ENCODE data around the gene SLC4A8. TPM values are rescaled to one million over a fixed set of nuclear protein-coding genes. Genes with fewer than 3 reads are reported as not detected.

The SLC4A8 gene
- total and polyA plus RNA-seq, 2 donors (not counting 3 experiments of a cell fraction or from before 2014, with no cell fraction given), result 4.7 to 9.7 TPM

DNA sequence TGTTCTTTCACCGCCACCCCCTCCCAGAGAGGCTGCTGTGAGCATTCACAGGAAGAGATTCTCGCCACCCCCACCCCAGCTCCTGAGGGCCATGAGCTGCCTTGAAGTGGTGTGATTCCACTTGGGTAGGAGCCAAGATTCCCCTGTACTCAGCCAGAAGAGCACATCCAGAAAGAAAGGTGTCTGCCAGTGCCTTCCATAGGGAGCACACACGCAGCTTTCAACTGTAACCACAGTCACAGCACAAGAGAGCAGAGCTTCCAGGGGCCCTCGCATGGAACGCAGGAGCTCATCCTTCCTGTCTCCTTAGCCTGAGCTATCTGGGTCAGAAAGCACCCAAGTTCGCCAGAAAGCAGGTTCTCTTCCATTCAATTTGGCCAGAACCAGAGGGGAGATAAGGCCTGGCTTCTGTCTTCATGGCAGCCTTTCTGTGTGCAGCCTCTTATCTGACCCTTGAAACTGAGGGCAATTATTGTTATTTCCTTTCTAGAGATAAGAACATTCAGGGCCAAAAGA lies 99.8 kb downstream of the SLC4A8 start:
- H3K9me3 ChIP-seq (replicated peaks; ENCODE audit: control insufficient read depth, insufficient read depth, low read length), result no peaks in the 10 kb centered on the region
- no peaks in the 10 kb centered on the region for H4K20me1 ChIP-seq (replicated peaks; ENCODE audit: control insufficient read depth, extremely low read depth, insufficient read depth, low read length)
- H3K4me3 ChIP-seq (replicated peaks in 1 of 3; ENCODE audit: insufficient read depth in 1 of 3, low read depth in 1 of 3, low read length in 3 of 3), result no peak overlapping the region
- TF ChIP-seq POLR2AphosphoS5 (IDR thresholded peaks at IDR 0.05; ENCODE audit: insufficient read depth, low read depth, low read length) (no peak), MAX (IDR thresholded peaks at IDR 0.05; ENCODE audit: insufficient read depth, insufficient read length) (no peak)
- intact Hi-C loops (cut with micrococcal nuclease) (no loop called here), dilution Hi-C loops (cut with MboI; ENCODE audit: extremely low pct_ligation_motif_present, low sequenced_read_pairs) (no loop called here)
- peaks cover 0 to 7% of the 10 kb centered on the region in 2 experiments for H3K27me3 ChIP-seq (ENCODE audit: control insufficient read depth in 2 of 2, insufficient read depth in 2 of 2, low read length in 2 of 2)
- H3K4me1 ChIP-seq (ENCODE audit: control insufficient read depth, extremely low read depth, insufficient read depth, low read length), result no peaks in the 10 kb centered on the region
- H3K4me2 ChIP-seq (ENCODE audit: insufficient read depth, low read length), result no peak overlapping the region
- no peaks in the 10 kb centered on the region for H3K9me1 ChIP-seq (replicated peaks; ENCODE audit: control insufficient read depth, extremely low read depth, insufficient read depth, low read length)
- ChIA-PET CTCF (interaction anchor here (0.6 to 2.1 kb wide), 3 partner anchors 8 to 871 kb away, joined by 3 to 7 read pairs (median 4); no protein-coding TSS in a partner anchor), POLR2A (no interaction called here)
- DNase-seq (ENCODE audit: low read depth, low spot score) (no peak), FAIRE-seq (no peak)
- no peak overlapping the region for H2AFZ ChIP-seq (ENCODE audit: low read depth, low read length)
- H3K79me2 ChIP-seq (ENCODE audit: control insufficient read depth, insufficient read depth, low read length), result no peaks in the 10 kb centered on the region
- no TSS peak for BruUV-seq (replicated peaks)
- no peaks in the 10 kb centered on the region for H3K36me3 ChIP-seq (ENCODE audit: control insufficient read depth in 2 of 2, extremely low read depth in 1 of 2, insufficient read depth in 2 of 2, low read length in 2 of 2)
- no peak overlapping the region for H3K9ac ChIP-seq (replicated peaks; ENCODE audit: extremely low read depth, insufficient read depth, low read length)
- H3K27ac ChIP-seq (ENCODE audit: insufficient read depth, low read depth, low read length), result no peak overlapping the region

- POLR2A ChIA-PET, result no interaction called here
- DNase-seq (ENCODE audit: low read depth, low spot score) (no peak), FAIRE-seq (no peak)
- no TSS peak for BruUV-seq (replicated peaks)
- no peak overlapping the region for H3K4me3 ChIP-seq (replicated peaks in 1 of 3; ENCODE audit: insufficient read depth in 1 of 3, low read depth in 1 of 3, low read length in 3 of 3)
- H3K79me2 ChIP-seq (ENCODE audit: control insufficient read depth, insufficient read depth, low read length), result no peaks in the 10 kb centered on the region
- H3K27ac ChIP-seq (ENCODE audit: insufficient read depth, low read depth, low read length), result no peak overlapping the region
- H3K9me1 ChIP-seq (replicated peaks; ENCODE audit: control insufficient read depth, extremely low read depth, insufficient read depth, low read length), result no peaks in the 10 kb centered on the region
- intact Hi-C loops (cut with micrococcal nuclease), result no loop called here
- H4K20me1 ChIP-seq (replicated peaks; ENCODE audit: control insufficient read depth, extremely low read depth, insufficient read depth, low read length), result no peaks in the 10 kb centered on the region
- peaks cover 0 to 7% of the 10 kb centered on the region in 2 experiments for H3K27me3 ChIP-seq (ENCODE audit: control insufficient read depth in 2 of 2, insufficient read depth in 2 of 2, low read length in 2 of 2)
- TF ChIP-seq CTCF (IDR thresholded peaks at IDR 0.05; ENCODE audit: extremely low read depth in 1 of 2, insufficient read depth in 1 of 2, low read depth in 1 of 2, low read length in 2 of 2) (no peak), JUN (IDR thresholded peaks at IDR 0.05; ENCODE audit: borderline replicate concordance, insufficient read depth, insufficient read length, low read depth) (no peak), POLR2A (IDR thresholded peaks at IDR 0.05; ENCODE audit: low read depth, low read length) (no peak), FOS (IDR thresholded peaks at IDR 0.05; ENCODE audit: borderline replicate concordance, insufficient read depth, low read length) (no peak), MAX (IDR thresholded peaks at IDR 0.05; ENCODE audit: insufficient read depth, insufficient read length) (no peak), EZH2 (IDR thresholded peaks at IDR 0.05; ENCODE audit: borderline replicate concordance, low read depth, low read length, severe bottlenecking) (no peak), GATA2 (IDR thresholded peaks at IDR 0.05; ENCODE audit: insufficient read depth, insufficient read length, low read depth, low read length) (no peak), MYC (IDR thresholded peaks at IDR 0.05; ENCODE audit: low read depth, low read length) (no peak), POLR2AphosphoS5 (IDR thresholded peaks at IDR 0.05; ENCODE audit: insufficient read depth, low read depth, low read length) (no peak)
- H3K9me3 ChIP-seq (replicated peaks; ENCODE audit: control insufficient read depth, insufficient read depth, low read length), result no peaks in the 10 kb centered on the region
- H3K9ac ChIP-seq (replicated peaks; ENCODE audit: extremely low read depth, insufficient read depth, low read length), result no peak overlapping the region
- dilution Hi-C loops (cut with MboI; ENCODE audit: extremely low pct_ligation_motif_present, low sequenced_read_pairs), result no loop called here
- no peaks in the 10 kb centered on the region for H3K4me1 ChIP-seq (ENCODE audit: control insufficient read depth, extremely low read depth, insufficient read depth, low read length)
- CTCF ChIA-PET, result no interaction called here
- no peaks in the 10 kb centered on the region for H3K36me3 ChIP-seq (ENCODE audit: control insufficient read depth in 2 of 2, extremely low read depth in 1 of 2, insufficient read depth in 2 of 2, low read length in 2 of 2)
- no peak overlapping the region for H3K4me2 ChIP-seq (ENCODE audit: insufficient read depth, low read length)
- H2AFZ ChIP-seq (ENCODE audit: low read depth, low read length), result no peak overlapping the region
Observed at GRCh38 chr12:51525518-51525917, 100.9 kb downstream of the SLC4A8 start.
